GM21447 (cell line): ENCODE measurements around the gene RAB14.
"Not testable (repeated sequence)": the region's sequence is repeated elsewhere in the genome, so short reads cannot be mapped to it uniquely, and the experiment has no call there.

Experiments
- ATAC-seq: cut with Tn5 transposase; IDR thresholded peaks from one replicate; pipeline ENCODE4 v1.9.1; 2021; ENCODE audit not compliant: unreplicated experiment

RAB14 gene

GRCh38 chr9:121169094-121169601, 32.5 kb downstream of the RAB14 start:
- ATAC-seq, result no peak

GRCh38 chr9:121168052-121168451, 33.6 kb downstream of the RAB14 start:
- ATAC-seq, result no peak

GRCh38 chr9:121160025-121160424, 41.6 kb downstream of the RAB14 start:
- ATAC-seq, result no peak

GRCh38 chr9:121157939-121158338, 43.7 kb downstream of the RAB14 start:
- ATAC-seq, result no peak

GRCh38 chr9:121156263-121156731, 45.4 kb downstream of the RAB14 start:
- ATAC-seq, result peak; percentile 70

- no peak for ATAC-seq
Observed at GRCh38 chr9:121154782-121155181, 46.9 kb downstream of the RAB14 start.

- ATAC-seq, result no peak
Observed at GRCh38 chr9:121153642-121154041, 48.0 kb downstream of the RAB14 start.

- no peak for ATAC-seq
Observed at GRCh38 chr9:121150188-121150587, 51.5 kb downstream of the RAB14 start.

GRCh38 chr9:121144482-121144881, 57.2 kb downstream of the RAB14 start:
- ATAC-seq, result no peak

GRCh38 chr9:121143771-121144170, 57.9 kb downstream of the RAB14 start:
- no peak for ATAC-seq

- ATAC-seq, result no peak
Observed at GRCh38 chr9:121141706-121142105, 60.0 kb downstream of the RAB14 start.

GRCh38 chr9:121141306-121141705, 60.4 kb downstream of the RAB14 start:
- ATAC-seq, result no peak

GRCh38 chr9:121140162-121140561, 61.5 kb downstream of the RAB14 start:
- no peak for ATAC-seq

- ATAC-seq, result no peak
Observed at GRCh38 chr9:121138973-121139372, 62.7 kb downstream of the RAB14 start.

- no peak for ATAC-seq
Observed at GRCh38 chr9:121138561-121138960, 63.1 kb downstream of the RAB14 start.

GRCh38 chr9:121135642-121136041, 66.0 kb downstream of the RAB14 start:
- no peak for ATAC-seq

- no peak for ATAC-seq
Observed at GRCh38 chr9:121133104-121133816, 68.4 kb downstream of the RAB14 start.

- not testable (repeated sequence) for ATAC-seq
Observed at GRCh38 chr9:121129384-121129783, 72.3 kb downstream of the RAB14 start.
